Measurements from ENCODE around the gene CD79B. TPM values are rescaled to one million over a fixed set of nuclear protein-coding genes. Genes with fewer than 3 reads are reported as not detected.

The CD79B gene
- total RNA-seq, 1 donor from 2014 or later: 0.25 TPM

DNA sequence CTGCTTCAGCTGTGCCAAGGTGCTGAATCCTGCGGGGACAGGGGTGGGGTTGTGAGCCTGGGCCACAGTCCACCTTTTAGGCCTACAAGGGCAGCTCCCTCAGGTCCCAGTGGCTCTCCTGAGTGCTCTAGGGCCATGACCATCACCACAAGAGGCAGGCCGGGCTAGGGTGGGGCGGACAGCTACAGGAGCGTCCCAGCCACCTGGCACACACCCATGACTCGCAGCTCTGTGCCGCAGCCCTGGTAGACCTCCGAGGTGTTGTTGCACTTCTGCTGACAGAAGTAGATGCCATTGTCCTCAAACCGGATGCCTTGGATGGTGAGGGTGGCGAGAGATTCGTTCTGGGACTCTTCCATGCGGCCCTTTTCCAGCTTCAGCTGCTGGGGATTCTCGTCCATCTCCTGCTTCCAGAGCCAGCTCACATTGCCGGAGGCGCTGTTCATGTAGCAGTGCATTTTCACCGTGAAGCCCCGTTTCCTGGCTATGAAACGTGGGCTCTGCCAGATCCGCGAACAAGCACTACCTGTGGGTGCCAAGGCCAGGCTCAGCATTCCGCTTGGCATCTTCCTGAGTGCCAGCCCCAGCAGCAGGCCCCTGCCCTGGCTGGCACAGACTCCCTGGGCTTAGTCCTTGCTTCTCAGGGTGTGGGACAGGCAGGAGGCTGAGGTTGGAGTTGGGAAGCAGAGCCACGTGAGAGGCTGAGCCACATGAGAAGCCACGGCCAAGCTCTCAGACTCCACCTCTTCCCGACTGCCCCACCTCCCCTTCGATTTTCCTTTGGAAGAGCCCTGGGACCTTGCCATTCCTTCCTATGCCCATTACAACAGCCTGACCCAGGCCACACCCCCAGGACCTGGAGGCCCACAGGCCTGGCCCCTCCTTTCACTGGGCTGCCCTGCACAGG, 2.0 kb downstream of the CD79B start:
- Mint-ChIP-seq H3K9me3 (ENCODE audit: unreplicated experiment) (no peaks in the 10 kb centered on the region), H3K27ac (ENCODE audit: unreplicated experiment) (no peak overlapping the region), H3K27me3 (ENCODE audit: low read depth, unreplicated experiment) (peaks cover 8% of the 10 kb centered on the region), H3K4me3 (ENCODE audit: unreplicated experiment) (no peak overlapping the region), H3K36me3 (ENCODE audit: low read depth, unreplicated experiment) (no peaks in the 10 kb centered on the region), H3K4me1 (ENCODE audit: low read depth, unreplicated experiment) (no peaks in the 10 kb centered on the region)
- FAIRE-seq (no peak), DNase-seq (ENCODE audit: low read depth) (no peak)
- no peak overlapping the region for H3K9ac ChIP-seq (ENCODE audit: low read length)
- H2AFZ ChIP-seq (ENCODE audit: low read depth, low read length): no peak overlapping the region
- H3K4me1 ChIP-seq (ENCODE audit: insufficient read depth, low read length): no peaks in the 10 kb centered on the region
- H3K79me2 ChIP-seq (ENCODE audit: insufficient read depth, low read length): no peaks in the 10 kb centered on the region
- H3K4me3 ChIP-seq (ENCODE audit: insufficient read depth, low read depth, low read length): no peak overlapping the region
- H3K4me2 ChIP-seq (ENCODE audit: low read length): no peak overlapping the region
- H3K27ac ChIP-seq (ENCODE audit: low read depth, low read length): no peak overlapping the region
- H3K9me3 ChIP-seq (ENCODE audit: insufficient read depth, low read depth, low read length): no peaks in the 10 kb centered on the region
- H3K36me3 ChIP-seq (ENCODE audit: insufficient read depth, low read length): no peaks in the 10 kb centered on the region
- no peaks in the 10 kb centered on the region for H3K27me3 ChIP-seq (ENCODE audit: insufficient read depth, low read length)
- TF ChIP-seq, protein P1, sequence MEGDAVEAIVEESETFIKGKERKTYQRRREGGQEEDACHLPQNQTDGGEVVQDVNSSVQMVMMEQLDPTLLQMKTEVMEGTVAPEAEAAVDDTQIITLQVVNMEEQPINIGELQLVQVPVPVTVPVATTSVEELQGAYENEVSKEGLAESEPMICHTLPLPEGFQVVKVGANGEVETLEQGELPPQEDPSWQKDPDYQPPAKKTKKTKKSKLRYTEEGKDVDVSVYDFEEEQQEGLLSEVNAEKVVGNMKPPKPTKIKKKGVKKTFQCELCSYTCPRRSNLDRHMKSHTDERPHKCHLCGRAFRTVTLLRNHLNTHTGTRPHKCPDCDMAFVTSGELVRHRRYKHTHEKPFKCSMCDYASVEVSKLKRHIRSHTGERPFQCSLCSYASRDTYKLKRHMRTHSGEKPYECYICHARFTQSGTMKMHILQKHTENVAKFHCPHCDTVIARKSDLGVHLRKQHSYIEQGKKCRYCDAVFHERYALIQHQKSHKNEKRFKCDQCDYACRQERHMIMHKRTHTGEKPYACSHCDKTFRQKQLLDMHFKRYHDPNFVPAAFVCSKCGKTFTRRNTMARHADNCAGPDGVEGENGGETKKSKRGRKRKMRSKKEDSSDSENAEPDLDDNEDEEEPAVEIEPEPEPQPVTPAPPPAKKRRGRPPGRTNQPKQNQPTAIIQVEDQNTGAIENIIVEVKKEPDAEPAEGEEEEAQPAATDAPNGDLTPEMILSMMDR (IDR thresholded peaks at IDR 0.05; ENCODE audit: insufficient read depth, low read depth, low read length): no peak
- no peak for TF ChIP-seq EZH2 (IDR thresholded peaks at IDR 0.05; ENCODE audit: insufficient read depth, low read length)
- no peaks in the 10 kb centered on the region for H4K20me1 ChIP-seq (ENCODE audit: insufficient read depth, low read length)

DNA sequence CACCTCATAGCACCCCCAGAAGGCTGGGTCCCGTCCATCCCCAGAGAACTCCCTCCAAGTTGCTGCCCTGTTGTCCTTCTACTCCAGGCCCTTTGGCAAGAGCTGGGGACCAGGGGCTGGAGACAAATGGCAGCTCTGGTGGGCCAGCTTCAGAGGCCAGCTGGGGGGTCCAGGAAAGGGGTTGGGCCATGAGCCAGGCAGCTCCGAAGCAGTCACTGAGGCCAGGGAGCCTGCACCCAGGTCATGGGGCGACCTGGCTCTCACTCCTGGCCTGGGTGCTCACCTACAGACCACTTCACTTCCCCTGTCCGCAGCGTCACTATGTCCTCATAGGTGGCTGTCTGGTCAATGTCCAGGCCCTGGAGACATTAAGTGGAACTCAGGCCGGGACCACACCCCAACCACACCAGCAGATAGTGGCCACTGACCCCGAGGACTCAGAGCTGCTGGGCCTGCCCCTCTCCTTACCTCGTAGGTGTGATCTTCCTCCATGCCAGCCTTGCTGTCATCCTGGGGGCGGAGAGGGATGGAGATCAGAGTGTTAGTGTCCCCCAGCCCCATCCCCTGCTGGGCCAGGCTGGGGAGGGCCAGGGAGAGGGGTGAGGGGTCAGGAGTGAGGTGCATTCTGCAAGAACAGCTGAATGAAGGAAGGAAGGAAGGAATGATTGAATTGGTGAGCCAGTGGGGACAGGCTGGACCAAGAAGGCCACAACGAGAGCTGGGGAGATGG, 3.0 kb downstream of the CD79B start:
- FAIRE-seq (no peak), DNase-seq (ENCODE audit: low read depth) (no peak)
- H3K36me3 Mint-ChIP-seq (ENCODE audit: low read depth, unreplicated experiment): no peaks in the 10 kb centered on the region
- H3K27me3 Mint-ChIP-seq (ENCODE audit: low read depth, unreplicated experiment): peaks cover 8% of the 10 kb centered on the region
- Histone ChIP-seq H3K36me3 (ENCODE audit: insufficient read depth, low read length) (no peaks in the 10 kb centered on the region), H3K4me3 (ENCODE audit: insufficient read depth, low read depth, low read length) (no peak overlapping the region), H3K9ac (ENCODE audit: low read length) (no peak overlapping the region), H3K27ac (ENCODE audit: low read depth, low read length) (no peak overlapping the region), H3K4me1 (ENCODE audit: insufficient read depth, low read length) (no peaks in the 10 kb centered on the region), H3K27me3 (ENCODE audit: insufficient read depth, low read length) (no peaks in the 10 kb centered on the region), H3K79me2 (ENCODE audit: insufficient read depth, low read length) (no peaks in the 10 kb centered on the region), H3K4me2 (ENCODE audit: low read length) (no peak overlapping the region), H3K9me3 (ENCODE audit: insufficient read depth, low read depth, low read length) (no peaks in the 10 kb centered on the region), H2AFZ (ENCODE audit: low read depth, low read length) (no peak overlapping the region), H4K20me1 (ENCODE audit: insufficient read depth, low read length) (no peaks in the 10 kb centered on the region)
- no peak overlapping the region for H3K27ac Mint-ChIP-seq (ENCODE audit: unreplicated experiment)
- H3K4me1 Mint-ChIP-seq (ENCODE audit: low read depth, unreplicated experiment): no peaks in the 10 kb centered on the region
- TF ChIP-seq EZH2 (IDR thresholded peaks at IDR 0.05; ENCODE audit: insufficient read depth, low read length): no peak
- TF ChIP-seq, protein P1 (IDR thresholded peaks at IDR 0.05; ENCODE audit: insufficient read depth, low read depth, low read length): no peak
- H3K9me3 Mint-ChIP-seq (ENCODE audit: unreplicated experiment): no peaks in the 10 kb centered on the region
- H3K4me3 Mint-ChIP-seq (ENCODE audit: unreplicated experiment): no peak overlapping the region

Data from astrocyte (in vitro differentiated cells and primary cell).